ENCODE measurements around the gene PLAGL2. TPM values are rescaled to one million over a fixed set of nuclear protein-coding genes. Genes with fewer than 3 reads are reported as not detected.

PLAGL2 gene
- total RNA-seq, 1 experiment from 2014 or later, result 44.4 TPM

DNA sequence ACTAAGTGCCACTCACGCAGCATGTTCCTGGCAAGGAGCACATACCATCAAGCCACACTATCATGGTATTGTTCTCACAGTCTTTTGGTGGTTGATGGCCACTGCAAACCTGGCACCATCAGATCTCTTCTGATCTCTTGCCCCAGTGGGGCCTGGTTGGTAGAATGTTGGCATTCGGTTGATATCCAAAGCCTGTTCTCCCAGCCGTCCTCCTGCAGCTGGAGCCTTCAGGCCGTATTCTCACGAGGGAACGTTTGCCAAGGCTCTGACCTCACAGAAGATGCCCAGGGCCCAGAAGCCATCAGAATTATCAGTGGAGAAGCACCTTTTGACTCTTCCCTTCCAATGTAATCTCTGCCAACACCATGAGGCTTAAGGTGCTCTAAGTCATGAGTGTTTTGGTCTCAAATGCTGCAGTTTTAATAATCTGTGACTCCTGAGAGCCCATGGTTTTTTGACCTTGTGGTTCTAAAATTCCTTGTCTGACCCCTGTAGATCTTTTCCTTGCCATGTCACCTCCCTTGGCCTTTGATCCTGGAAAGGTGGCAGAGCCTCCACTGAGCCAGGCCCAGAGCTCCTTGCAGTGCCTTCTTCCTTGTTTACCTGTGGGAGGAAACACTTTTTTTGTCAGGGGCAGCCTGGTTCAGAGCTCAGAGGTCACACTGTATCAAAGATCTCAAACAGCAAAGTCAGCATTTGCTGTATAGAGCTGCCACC is 27.9 kb upstream of the PLAGL2 start:
- no peak overlapping the region for H3K4me3 Mint-ChIP-seq
- Histone ChIP-seq H3T11ph (ENCODE audit: low read length) (no peak overlapping the region), H3K9me3 (ENCODE audit: control insufficient read depth, low read depth, low read length) (no peaks in the 10 kb centered on the region), H4K8ac (replicated peaks; ENCODE audit: insufficient read length, low read depth, low read length) (no peak overlapping the region), H3K4me1 (ENCODE audit: insufficient read depth, low read length) (no peaks in the 10 kb centered on the region), H2BK5ac (ENCODE audit: insufficient read length, low read length) (no peak overlapping the region), H4K91ac (ENCODE audit: insufficient read length, low read depth, low read length) (no peak overlapping the region), H3K4me2 (ENCODE audit: insufficient read depth, insufficient read length, low read length) (no peak overlapping the region), H2BK120ac (ENCODE audit: low read depth, low read length, poor library complexity, severe bottlenecking) (no peak overlapping the region), H2BK20ac (ENCODE audit: low read depth, low read length, poor library complexity, severe bottlenecking) (no peak overlapping the region), H3K27me3 (ENCODE audit: insufficient read depth, low read length) (no peaks in the 10 kb centered on the region), H3K23me2 (ENCODE audit: insufficient read length, low read depth, low read length, poor library complexity, severe bottlenecking) (no peaks in the 10 kb centered on the region), H4K20me1 (ENCODE audit: control insufficient read depth, insufficient read depth, insufficient read length) (no peaks in the 10 kb centered on the region), H3K23ac (ENCODE audit: insufficient read length, low read depth, low read length) (no peak overlapping the region), H3K27ac (ENCODE audit: insufficient read length, low read depth, low read length) (no peak overlapping the region), H2AFZ (ENCODE audit: low read length) (no peak overlapping the region), H3K56ac (ENCODE audit: insufficient read length, low read depth, low read length) (no peak overlapping the region), H3K4ac (ENCODE audit: low read depth, low read length) (no peak overlapping the region), H4K5ac (ENCODE audit: insufficient read length, low read depth, low read length) (no peak overlapping the region), H3K18ac (ENCODE audit: insufficient read length, low read depth, low read length) (no peak overlapping the region), H3K79me1 (ENCODE audit: insufficient read depth, low read depth, low read length, poor library complexity, severe bottlenecking) (no peaks in the 10 kb centered on the region), H2BK15ac (ENCODE audit: low read depth, low read length) (no peak overlapping the region), H3K79me2 (ENCODE audit: insufficient read depth, low read length) (no peaks in the 10 kb centered on the region), H2AK5ac (ENCODE audit: insufficient read length, low read length) (no peak overlapping the region), H3K9ac (ENCODE audit: extremely low read depth, insufficient read length, low read length) (no peak overlapping the region), H2BK12ac (ENCODE audit: insufficient read length, low read depth, low read length) (no peak overlapping the region), H3K14ac (ENCODE audit: insufficient read depth, low read length) (no peak overlapping the region)
- no peaks in the 10 kb centered on the region for H3K9me3 Mint-ChIP-seq
- TF ChIP-seq CTCF (conservative IDR thresholded peaks at IDR 0.05), result no peak
- no peak for DNase-seq
- H3K4me1 Mint-ChIP-seq, result peaks cover 18% of the 10 kb centered on the region in 2 experiments
- peak overlapping the region in 2 of 3 experiments; percentile 31 to 50; a peak in 3 of 7 replicates for H3K27ac Mint-ChIP-seq
- no CpG with 5 or more reads among the region's 6 CpGs for WGBS (ENCODE audit: extremely low coverage, insufficient read length, low lambda C conversion rate)
- H3K27me3 Mint-ChIP-seq (ENCODE audit: low read depth), result peaks cover 2% of the 10 kb centered on the region
- peaks cover 25 to 54% (median 50%) of the 10 kb centered on the region in 3 experiments; a peak in 6 of 7 replicates for H3K36me3 Mint-ChIP-seq (ENCODE audit: insufficient read depth in 1 of 3, low read depth in 3 of 3)

Data from H9 (cell line).